Hypothalamus (tissue), 51 donors: Measurements from ENCODE around the gene IER5.

Experiments
- DNase-seq, 51 donors: peaks; one replicate each; lab custom pipeline; 2025; lab: John Stamatoyannopoulos, UW

The IER5 gene

DNA sequence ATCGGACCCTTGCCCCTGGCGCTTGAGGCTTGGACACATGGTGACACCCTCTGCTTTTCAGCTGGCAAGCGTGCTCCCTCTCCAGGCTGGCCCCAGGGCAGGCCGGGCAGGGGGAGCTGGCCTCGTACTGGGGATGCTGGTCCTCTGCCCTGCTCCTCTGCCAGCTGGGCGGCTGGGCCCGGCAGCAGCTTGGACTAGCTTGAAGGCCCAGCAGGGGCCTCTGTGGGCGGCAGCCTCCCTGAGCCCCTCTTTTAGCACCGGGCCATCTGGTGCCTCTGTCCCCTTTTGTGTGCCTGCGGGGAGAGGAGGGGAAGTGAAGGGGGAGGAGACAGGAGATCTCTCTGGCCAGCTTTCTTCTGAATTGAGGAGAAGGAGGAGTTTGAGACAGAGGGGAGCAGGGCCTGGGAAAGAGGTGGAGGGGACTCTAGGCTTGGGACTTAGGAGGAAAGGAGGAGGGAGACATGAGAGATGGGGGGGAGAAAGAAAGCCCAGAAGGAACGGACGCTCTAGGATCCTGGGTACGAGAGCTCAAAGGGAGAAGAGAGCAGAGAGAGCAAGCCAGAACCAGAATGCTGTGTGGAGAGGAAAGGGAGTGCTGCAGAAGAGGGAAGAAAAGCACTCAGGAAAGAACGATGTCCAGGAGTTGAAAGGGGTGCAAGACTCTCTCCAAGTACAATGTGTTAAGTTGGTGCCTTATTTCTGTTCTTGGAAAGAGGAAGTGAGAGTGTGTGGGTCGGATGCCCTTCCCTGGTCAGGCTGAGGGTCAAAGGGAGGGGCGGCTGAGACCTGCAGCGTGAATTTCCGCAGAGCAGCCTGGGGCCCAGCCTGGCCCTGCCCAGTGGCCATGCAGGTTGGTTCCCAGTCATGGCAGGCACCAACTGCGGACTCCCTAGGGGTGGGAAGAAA, 40.3 kb downstream of the IER5 start:
- peak in 8 of 51 donors; percentile 13 to 31 (median 20) for DNase-seq

DNA sequence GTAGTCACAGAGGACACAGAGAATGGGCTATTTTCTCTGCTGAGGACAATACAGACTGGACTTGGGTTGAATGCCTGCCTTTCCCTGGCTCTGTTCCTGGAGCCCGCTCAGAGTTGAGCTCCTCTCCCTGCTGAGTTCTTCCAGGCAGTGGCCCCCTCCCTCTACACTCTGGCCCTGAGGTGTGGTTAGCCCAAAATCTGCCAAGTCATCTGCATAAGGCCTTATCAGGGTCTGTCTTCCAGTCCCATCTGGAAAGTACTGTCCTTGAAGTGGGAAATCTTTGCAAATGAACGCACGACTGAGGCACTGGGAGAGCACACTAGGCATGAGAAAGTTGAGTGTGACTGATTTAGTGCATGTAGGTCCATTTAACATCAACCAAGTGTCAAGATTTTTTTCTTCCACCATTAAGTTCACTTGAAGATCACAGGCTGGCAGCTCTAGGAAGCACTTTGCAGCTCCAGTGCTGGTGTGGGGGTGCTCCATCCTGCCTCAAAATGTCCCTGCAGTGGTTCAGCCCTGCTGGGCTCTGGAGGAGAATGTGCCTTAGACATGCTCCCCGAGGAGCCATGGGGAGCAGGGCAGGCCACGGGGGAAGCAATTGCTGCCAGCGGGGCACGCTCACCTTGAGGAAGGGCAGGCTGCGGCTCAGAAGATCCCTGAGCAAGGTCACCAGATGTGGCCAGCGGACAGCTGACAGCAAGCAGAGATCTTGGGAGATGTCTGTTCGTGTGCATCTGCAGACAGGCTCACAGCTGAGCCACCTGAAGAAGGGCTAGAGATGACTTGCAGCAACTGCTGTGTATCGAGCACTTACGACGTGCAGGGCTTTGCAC, 41.5 kb downstream of the IER5 start:
- DNase-seq = peak in 10 of 51 donors; percentile 10 to 44 (median 21)

DNA sequence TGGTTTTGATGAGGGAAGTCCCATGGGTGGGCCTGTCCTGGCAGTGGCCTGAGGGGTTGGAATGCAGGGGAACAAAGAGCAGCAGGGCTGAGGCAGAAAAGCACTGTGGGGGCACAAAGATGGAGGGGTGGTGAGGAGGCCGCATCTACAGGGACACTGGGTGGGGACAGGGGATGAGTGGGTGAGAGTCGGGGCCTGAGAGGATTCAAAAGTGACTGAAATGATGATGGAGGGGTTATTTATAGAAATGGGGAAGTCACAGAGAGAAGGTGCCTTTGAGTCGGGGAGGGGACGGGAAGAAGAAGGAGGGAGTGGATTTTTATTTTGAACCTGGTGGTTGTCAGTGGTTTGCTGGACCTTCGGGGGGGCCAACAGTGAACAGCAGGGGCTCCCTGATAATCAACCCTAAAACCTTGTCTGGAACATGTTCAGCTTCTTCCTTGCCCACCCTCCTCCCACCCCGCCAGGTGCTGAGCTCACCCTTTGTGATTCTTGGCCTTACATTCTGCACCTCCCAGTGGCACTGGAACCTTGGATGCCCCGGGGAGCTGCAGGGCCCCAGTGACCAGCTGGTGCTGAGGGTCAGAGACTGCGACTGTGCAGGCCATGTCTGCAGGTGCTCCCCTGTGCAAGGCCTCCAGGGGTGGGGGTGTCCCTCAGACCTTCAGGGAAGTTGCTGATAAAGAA, 42.9 kb downstream of the IER5 start:
- no peak for DNase-seq

DNA sequence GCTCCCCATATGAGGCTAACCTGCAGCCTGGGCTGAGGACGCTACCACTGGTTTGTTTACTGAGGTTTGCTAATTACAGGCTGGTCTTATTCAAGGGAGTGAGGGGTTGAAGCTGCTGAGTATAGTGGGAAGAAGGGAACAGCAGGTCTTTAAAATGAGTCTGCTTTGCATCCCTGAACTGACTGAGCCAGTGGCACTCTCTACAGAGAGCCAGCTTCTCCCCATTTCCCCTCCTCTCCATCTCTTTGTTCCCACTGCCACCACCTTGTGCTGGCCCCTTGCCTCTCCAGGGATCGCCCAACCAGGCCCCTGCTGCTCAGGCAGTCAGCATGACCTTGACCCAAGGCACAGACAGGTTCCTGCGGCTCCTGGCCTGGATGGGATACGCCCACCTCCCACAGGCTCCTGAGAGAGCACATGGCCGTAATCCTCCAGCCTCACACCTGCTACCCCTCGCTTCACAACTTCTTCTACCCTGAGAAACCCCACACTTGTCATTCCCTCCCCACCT, 45.0 kb downstream of the IER5 start:
- DNase-seq = no peak

DNA sequence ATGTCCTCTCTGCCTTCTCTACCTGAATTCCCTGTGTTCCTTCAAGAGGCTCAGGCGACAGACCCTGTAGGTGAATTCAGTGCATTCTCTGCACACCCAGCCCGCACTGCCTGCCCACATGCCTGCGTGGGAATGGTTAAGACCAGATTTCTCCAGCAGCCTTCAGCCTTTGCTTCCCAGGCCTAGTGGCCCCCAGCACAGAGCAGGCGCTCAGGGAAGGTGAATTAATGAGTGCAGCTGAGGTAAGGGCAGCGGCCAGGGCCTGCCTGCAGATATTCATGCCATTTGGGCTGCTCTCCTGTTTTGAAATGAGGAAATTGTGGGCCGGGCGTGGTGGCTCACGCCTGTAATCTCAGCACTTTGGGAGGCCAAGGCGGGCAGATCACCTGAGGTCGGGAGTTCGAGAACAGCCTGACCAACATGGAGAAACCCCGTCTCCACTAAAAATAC, 45.5 kb downstream of the IER5 start:
- DNase-seq = no peak

DNA sequence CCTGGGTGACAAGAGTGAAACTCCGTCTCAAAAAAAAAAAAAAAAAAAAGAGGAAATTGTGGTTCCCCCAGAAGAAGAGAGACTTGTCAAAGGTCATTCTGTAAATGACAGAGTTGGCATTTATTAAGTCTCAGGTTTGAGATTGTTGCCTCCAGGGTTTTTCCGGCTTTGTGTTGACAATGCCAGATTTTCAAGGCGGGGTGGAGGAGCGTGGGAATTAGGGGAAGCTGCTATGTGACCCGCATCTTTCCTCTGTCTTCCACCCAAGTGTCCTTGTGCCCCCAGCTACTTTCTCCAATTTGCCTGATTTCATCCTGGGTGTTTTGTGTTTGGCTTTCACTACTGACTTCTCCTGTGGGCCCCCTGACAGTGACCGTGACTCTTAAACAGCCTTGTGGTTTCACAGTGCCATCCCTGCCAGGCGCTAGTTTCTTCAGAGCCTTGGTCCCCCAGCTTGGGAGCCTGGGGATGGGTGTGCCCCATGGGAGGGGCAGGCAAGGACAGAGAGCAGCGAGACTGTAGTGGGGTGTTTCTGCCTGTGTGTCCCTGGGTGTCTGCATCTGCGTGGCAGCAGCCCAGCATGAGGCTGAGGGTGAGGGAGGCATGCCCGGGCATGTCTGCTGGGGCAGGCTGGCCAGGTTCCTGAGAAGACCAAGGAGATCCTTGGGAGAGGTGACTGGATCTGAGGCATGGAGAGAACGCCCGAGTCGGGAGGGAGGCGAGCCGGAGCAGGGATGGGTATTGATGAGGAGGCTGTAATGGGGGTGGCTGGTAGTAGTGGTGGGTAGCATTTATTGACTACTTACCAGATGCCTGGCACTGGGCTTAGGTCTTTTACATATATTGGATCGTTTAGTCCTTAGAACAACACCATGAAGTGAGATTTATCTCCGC, 46.3 kb downstream of the IER5 start:
- DNase-seq = peak in 3 of 51 donors; percentile 20 to 21 (median 20)

DNA sequence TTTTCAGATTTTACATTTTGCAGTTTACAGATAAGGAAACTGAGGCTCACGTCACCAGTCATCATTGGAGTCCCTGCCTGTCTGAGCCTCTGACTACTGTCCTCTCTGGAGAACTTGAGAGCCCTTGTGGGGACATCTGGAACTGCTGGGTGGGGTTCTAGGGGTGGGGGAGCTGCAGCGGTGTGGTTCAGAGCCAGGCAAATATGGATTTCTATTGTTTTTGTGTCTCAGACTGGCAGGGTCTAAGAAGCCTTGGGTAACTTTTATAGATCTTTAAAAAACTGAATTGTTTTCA, 46.9 kb downstream of the IER5 start:
- no peak for DNase-seq

DNA sequence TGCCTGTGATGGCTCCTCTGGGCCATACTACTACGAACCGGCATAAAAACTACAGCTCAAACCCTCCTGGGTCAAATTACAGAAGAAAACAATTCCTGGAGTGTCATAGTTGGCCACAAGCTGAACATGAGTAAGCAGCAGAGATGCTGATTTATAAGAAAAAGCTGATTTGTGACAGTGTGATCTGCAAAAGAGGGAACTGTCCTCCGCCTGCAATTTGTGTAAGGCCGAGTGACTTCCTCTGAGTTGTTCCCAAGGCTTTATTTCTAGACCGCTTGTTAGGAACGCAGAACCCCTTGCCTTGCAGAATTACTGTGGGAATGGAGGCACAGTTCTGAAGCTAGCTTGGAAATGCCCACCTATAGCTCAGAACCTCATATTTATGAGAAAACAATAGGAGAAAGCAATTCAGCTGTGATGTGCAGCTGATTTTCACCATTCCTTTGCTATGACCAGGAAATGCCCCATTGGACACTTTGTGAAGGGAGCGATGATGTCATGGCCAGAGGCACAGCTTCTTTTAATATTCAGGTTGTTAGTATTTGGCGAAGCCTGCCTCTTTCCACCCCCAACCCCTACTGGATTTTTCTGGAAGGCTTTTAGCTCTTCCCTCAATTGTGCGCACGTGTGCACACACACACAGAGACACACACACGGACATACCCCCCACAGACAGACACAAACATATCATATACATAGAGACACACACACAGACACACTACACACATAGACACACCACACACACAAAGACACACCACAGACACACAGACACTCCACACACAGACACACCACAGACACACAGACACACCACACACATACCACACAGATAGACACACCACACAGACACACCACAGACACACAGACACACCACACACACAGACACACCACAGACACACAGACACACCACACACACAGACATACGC, 47.6 kb downstream of the IER5 start:
- no peak for DNase-seq

DNA sequence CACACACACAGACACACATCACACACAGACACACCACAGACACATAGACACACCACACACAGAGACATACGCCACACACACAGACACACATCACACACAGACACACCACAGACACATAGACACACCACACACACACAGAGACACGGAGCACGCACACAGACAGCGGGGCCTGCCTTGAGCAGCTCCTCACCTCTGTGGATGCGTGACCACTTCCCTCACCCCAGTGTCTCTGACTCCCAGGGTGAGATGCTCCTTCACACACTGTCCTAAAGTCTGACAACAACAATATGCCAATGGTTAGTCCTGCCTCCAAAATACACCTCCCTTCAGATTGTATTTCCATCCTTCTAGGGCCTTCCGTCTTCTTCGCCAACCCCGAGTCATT, 48.2 kb downstream of the IER5 start:
- DNase-seq = no peak

DNA sequence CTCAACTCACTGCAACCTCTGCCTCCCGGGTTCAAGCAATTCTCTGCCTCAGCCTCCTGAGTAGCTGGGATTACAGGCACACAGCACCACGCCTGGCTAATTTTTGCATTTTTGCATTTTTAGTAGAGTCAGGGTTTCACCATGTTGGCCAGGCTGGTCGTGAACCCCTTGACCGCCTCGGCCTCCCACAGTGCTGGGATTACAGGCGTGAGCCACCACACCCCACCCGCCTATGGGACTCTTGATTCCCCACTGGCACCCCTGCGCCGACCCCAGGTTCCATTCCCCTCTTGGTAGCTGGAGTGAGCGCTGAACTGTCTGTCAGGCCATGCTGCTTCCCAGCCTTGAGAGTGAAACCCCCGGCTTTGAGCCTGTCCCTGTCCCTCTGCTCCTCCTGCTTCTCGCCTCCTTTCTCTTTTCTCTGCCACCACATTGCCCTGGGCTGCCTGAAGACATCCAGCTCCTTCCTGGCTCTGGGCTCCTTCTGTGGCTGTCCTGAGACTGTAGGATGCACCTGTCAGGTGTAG, 48.8 kb downstream of the IER5 start:
- DNase-seq = no peak

DNA sequence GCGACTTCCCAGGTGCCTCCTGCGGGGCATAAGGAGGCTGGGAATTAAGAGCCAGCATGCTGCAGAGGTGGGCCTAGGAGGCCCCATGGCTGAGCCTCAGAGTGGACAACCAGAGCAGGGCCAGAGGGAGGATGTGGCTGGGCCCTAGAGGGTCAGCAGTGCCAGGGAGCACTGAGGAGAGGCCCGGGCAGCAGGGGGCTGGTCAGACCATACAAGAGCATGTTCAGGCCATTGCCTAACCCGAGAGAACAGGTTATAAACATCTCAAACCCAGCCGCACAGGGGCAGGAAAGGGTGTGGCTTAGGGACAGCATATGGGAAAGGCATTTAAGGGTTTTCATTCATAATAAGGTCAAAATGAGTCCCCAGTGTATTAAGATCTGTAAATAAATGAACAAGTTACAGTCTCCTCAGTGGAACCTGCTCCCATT, 51.1 kb downstream of the IER5 start:
- DNase-seq = no peak

DNA sequence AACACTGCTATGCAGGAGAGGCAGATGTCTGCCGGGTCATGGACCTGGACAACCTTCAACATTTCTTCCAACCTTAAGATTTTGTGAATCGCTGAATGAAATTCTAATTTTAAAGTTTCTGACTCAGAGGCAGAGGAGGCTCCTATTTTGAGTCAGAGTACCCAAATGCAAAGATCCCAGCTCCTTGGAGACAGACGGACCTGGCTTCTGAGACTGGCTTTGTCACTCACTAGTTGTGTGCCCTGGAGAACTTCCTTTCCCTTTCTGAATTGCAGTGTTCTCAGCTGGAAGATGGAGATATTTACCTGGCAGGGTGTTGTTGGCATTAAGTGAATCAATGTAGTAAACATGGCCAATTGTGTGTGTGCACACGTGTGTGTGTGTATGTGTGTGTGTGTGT, 51.9 kb downstream of the IER5 start:
- DNase-seq = no peak

DNA sequence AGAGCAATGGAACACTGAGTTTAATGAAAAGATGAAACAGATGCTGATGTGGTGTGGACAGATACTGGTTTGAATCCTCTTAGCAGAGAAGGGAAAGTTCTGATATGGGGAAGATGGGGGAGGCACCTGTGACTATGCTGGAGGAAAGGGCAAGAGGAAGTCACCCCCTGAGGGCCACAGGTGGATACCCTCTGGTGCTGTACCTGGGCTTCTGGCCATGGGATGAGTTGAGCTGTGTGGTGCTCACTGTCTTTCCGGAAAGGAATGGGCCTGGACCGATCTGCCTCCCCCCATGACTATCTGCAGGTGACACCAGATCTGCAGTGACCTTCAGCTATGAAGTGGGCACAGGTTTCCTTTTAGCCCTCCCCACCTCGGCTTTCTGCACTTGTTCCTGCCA, 52.4 kb downstream of the IER5 start:
- DNase-seq = no peak

DNA sequence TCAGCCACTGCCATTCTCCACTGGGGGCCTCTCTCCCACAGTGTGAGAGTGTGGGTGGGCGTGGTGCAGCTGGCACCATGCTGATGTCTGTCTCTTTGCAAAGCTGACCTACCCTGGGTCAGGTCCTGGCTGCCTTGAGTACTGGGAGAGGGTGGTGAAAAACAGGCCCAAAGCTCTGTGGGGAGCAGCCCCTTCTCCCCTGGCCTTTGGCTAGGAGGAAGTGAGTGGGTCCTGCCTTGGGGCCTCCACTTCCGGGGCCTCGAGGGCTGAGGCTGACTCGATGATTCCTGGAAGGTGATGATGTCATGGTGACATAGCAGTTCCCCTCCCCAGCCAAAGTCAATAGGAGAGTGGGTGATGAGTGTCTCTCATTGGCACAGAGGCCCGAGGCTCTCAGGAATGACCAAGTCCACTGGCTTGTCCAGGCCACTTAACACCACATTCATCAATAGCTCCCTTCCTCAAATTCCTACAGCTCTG, 53.0 kb downstream of the IER5 start:
- DNase-seq = peak in 5 of 51 donors; percentile 14 to 44 (median 19)
